Measurements from ENCODE around the gene TMEM184B. TPM values are rescaled to one million over a fixed set of nuclear protein-coding genes. Genes with fewer than 3 reads are reported as not detected.
A peak's percentile ranks its signal among the peaks of the same experiment; 100 is the strongest.

Gene TMEM184B
- total RNA-seq, 1 donor from 2014 or later = 42.6 TPM

DNA sequence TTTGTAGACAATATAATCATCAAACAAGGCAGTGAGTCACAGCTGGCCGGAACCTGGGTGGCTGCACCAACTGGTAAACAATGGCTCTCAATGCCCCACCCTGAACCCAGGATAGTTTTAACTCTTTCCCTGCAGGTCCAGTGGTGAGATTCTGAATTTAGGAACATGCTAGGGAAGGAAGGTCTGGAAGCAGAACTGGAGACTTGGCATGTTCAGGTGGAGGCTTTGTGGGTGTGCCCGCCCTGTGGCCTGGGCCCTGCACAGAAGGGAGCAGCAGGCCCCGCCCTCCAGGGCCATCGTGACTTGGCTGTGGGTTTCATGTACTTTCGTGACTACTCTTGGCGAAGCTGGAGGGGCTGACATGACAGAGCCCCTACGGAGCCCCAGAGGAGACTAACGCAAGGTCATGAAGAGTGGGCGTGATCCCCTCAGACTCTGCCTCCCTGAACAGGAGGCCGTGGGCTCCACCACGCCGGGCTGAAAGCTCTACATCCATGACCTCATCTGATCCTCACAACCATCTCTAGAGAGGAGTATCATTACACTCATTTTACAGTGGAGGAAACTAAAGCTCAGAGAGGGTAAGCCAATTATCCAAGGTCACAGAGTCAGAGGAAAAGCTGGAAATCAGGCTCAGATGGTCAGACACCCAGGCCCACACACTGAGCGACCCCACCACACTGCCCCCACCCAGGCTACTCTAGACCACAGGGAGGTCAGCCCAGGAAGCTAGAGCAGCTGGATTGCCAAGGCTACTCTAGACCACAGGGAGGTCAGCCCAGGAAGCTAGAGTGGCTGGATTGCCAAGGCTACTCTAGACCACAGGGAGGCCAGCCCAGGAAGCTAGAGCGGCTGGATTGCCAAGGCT, 43.7 kb downstream of the TMEM184B start:
- Histone ChIP-seq H3K36me3 (ENCODE audit: control insufficient read depth, insufficient read depth, low read length) (peaks cover 4% of the 10 kb centered on the region), H3K4me3 (ENCODE audit: low read depth, low read length) (no peak overlapping the region), H3K27me3 (ENCODE audit: control insufficient read depth, insufficient read depth, low read length) (no peaks in the 10 kb centered on the region)
- TF ChIP-seq, protein P1, sequence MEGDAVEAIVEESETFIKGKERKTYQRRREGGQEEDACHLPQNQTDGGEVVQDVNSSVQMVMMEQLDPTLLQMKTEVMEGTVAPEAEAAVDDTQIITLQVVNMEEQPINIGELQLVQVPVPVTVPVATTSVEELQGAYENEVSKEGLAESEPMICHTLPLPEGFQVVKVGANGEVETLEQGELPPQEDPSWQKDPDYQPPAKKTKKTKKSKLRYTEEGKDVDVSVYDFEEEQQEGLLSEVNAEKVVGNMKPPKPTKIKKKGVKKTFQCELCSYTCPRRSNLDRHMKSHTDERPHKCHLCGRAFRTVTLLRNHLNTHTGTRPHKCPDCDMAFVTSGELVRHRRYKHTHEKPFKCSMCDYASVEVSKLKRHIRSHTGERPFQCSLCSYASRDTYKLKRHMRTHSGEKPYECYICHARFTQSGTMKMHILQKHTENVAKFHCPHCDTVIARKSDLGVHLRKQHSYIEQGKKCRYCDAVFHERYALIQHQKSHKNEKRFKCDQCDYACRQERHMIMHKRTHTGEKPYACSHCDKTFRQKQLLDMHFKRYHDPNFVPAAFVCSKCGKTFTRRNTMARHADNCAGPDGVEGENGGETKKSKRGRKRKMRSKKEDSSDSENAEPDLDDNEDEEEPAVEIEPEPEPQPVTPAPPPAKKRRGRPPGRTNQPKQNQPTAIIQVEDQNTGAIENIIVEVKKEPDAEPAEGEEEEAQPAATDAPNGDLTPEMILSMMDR (IDR thresholded peaks at IDR 0.05; ENCODE audit: insufficient read depth, low read length, poor library complexity, severe bottlenecking) = no peak
- no peak for DNase-seq (ENCODE audit: low read depth)

DNA sequence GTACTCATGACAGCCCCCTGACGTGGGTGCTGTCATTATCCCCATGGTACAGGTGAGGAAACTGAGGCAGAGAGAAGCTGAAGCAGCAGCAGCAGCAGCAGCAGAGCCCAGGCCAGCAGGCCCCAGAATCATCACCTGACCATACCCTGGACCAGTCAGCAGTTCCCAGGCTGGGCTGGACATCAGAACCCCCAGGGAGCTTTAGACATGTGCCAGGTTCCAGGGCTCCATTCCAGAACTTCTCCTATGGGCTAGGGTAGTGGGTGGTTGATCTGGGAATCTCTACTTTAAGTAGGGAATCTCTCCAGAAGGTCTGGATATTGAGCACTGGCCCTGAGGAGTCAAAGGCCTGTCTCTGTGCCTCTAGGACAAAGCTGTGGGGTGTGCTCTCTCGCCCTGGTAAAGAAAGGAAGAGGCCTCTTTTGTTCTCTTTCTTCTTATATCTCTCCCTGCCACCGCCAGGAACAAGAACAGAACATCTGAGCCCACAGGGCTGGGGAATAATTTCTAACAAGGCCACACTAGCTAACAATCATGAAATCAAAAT, 44.4 kb downstream of the TMEM184B start:
- TF ChIP-seq, protein P1 (IDR thresholded peaks at IDR 0.05; ENCODE audit: insufficient read depth, low read length, poor library complexity, severe bottlenecking) = no peak
- H3K4me3 ChIP-seq (ENCODE audit: low read depth, low read length) = no peak overlapping the region
- no peaks in the 10 kb centered on the region for H3K27me3 ChIP-seq (ENCODE audit: control insufficient read depth, insufficient read depth, low read length)
- no peak for DNase-seq (ENCODE audit: low read depth)
- H3K36me3 ChIP-seq (ENCODE audit: control insufficient read depth, insufficient read depth, low read length) = peaks cover 4% of the 10 kb centered on the region

DNA sequence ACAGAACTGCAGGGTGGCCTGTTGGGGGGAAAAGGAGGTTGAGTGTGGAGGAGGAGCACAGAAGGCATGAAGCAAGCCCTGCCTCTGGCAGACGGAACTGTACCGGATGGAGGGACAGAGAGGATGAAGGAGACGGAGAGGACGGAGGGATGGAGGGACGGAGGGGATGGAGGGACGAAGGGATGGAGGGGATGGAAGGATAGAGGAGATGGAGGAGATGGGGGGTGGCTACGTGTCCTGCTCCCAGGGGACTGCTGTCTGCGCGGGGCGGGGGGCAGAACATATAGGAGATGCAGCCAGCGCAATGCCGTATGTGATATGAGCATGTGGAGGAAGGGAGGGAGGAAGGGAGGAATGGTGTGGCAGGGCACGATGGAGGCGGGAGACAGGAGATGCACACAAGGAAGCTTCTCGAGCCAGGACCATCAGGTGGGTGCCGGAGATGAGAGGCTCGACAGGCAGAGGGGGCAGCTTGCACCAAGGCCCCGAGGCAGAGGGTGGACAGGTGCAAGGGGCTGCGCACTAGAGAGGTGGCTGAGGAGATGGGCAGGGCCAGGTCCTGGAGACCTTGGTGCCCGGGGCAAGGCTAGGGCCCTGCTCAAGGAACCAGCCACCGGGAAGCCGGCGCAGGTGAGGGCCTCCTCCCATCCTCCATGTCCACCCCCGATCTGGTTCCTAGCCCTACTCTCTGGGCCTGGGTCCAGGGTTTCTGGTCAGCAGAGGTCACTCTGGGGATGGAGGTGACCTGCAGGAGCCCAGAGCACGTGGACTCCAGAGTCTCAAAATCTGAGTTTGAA, 45.8 kb downstream of the TMEM184B start:
- H3K4me3 ChIP-seq (ENCODE audit: low read depth, low read length) = no peak overlapping the region
- TF ChIP-seq, protein P1 (IDR thresholded peaks at IDR 0.05; ENCODE audit: insufficient read depth, low read length, poor library complexity, severe bottlenecking) = no peak
- DNase-seq (ENCODE audit: low read depth) = no peak
- no peaks in the 10 kb centered on the region for H3K27me3 ChIP-seq (ENCODE audit: control insufficient read depth, insufficient read depth, low read length)
- peaks cover 4% of the 10 kb centered on the region for H3K36me3 ChIP-seq (ENCODE audit: control insufficient read depth, insufficient read depth, low read length)

DNA sequence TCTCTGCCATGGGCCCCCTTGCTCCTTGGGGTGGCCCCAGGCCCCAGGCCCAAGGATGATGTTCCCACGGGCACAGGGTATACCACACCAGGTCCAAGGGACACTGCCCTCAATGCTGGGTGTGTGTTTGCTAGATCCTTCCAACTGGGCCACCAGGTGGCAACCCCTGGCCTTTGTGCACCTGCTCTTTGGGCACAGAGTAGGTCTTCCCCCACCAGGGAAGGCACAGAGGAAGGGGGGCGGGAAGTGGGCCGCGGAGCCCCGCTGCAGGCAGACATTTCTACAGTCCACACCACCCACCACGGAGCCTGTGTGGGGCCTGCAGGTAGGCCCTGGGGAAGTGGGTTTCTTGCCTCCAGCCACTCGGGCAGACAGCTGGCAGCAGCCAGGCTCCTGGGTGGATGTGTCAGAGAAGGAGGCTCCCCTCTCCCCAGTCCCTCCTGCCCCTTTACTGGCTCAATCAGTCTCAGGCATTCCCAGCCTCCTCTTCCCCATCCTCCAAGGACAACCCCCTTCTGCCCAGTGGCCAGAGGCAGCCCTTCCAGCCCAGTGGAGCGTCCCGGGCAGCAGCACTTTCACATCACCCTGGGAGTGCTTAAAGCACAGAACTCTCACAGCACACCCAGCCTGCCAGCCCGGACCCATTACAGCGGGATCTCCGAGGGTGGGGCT, 49.4 kb downstream of the TMEM184B start:
- DNase-seq (ENCODE audit: low read depth) = peak; percentile 70
- peaks cover 2% of the 10 kb centered on the region for H3K36me3 ChIP-seq (ENCODE audit: control insufficient read depth, insufficient read depth, low read length)
- TF ChIP-seq, protein P1 (IDR thresholded peaks at IDR 0.05; ENCODE audit: insufficient read depth, low read length, poor library complexity, severe bottlenecking) = peak; percentile 35
- no peak overlapping the region for H3K4me3 ChIP-seq (ENCODE audit: low read depth, low read length)
- no peaks in the 10 kb centered on the region for H3K27me3 ChIP-seq (ENCODE audit: control insufficient read depth, insufficient read depth, low read length)

DNA sequence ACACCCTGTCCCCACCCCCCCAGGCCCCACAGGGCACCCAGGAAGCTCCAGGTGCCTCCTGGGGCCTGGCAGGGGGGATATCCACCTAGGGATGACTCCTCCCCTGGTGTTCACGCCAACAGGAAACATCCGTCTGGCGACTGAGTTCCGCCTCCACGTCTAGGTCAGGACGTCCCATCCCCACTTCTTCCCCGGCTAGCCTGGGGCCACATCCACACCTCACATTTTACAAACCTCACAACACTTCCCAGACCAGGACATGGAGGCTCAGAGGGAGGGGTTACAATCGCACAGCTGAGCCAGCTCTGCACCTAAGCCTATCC, 50.1 kb downstream of the TMEM184B start:
- DNase-seq (ENCODE audit: low read depth) = no peak
- H3K27me3 ChIP-seq (ENCODE audit: control insufficient read depth, insufficient read depth, low read length) = no peaks in the 10 kb centered on the region
- peaks cover 2% of the 10 kb centered on the region for H3K36me3 ChIP-seq (ENCODE audit: control insufficient read depth, insufficient read depth, low read length)
- TF ChIP-seq, protein P1 (IDR thresholded peaks at IDR 0.05; ENCODE audit: insufficient read depth, low read length, poor library complexity, severe bottlenecking) = no peak
- no peak overlapping the region for H3K4me3 ChIP-seq (ENCODE audit: low read depth, low read length)
